DND-41 (cell line): ENCODE data around the gene PTPN23.

Source experiments
- EZH2 ChIP-seq: IDR thresholded peaks from 3 replicates; pipeline ENCODE4 v1.6.1; 2012; ENCODE audit warnings: borderline replicate concordance, low read depth, mild to moderate bottlenecking, moderate library complexity, low read length, inconsistent platforms; ENCODE audit not compliant: severe bottlenecking
- TF ChIP-seq, protein P1 (sequence below): IDR thresholded peaks from 2 replicates; pipeline ENCODE4 v1.5.1; 2012; ENCODE audit warnings: borderline replicate concordance, low read length, moderate library complexity, mild to moderate bottlenecking; ENCODE audit not compliant: poor library complexity, severe bottlenecking; ENCODE audit errors: extremely low read depth

DNA sequence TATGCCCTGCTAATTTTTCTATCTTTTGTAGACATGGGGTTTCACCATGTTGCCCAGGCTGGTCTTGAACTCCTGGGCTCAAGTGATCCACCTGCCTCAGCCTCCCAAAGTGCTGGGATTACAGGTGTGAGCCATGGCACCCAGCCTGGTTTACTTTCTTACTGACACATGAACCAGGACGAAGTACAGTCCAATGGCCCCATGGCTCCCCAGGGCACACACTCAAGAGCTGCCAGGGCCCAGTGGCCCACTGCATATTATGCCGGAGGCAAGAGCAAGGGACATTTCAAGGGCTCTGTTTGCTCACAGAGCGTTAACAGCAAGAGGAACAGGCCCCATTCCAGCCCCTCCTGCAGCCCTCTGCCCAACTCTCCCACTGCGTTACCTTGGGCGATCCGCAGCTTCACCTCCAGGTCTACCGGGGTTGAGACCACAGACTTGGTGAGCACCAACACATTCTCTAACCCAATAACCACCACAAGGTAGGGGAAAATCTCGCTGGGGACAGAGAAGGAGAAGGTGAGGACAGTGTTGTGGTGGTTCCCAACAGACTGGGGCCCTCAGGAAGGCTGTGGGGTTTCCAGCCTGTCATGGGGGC, 42.8 kb downstream of the PTPN23 start:
- TF ChIP-seq, protein P1, sequence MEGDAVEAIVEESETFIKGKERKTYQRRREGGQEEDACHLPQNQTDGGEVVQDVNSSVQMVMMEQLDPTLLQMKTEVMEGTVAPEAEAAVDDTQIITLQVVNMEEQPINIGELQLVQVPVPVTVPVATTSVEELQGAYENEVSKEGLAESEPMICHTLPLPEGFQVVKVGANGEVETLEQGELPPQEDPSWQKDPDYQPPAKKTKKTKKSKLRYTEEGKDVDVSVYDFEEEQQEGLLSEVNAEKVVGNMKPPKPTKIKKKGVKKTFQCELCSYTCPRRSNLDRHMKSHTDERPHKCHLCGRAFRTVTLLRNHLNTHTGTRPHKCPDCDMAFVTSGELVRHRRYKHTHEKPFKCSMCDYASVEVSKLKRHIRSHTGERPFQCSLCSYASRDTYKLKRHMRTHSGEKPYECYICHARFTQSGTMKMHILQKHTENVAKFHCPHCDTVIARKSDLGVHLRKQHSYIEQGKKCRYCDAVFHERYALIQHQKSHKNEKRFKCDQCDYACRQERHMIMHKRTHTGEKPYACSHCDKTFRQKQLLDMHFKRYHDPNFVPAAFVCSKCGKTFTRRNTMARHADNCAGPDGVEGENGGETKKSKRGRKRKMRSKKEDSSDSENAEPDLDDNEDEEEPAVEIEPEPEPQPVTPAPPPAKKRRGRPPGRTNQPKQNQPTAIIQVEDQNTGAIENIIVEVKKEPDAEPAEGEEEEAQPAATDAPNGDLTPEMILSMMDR = no peak
- TF ChIP-seq EZH2 = no peak
